Upper lobe of left lung (tissue), 6 donors: ENCODE data around the gene ENDOD1. TPM values are rescaled to one million over a fixed set of nuclear protein-coding genes. Genes with fewer than 3 reads are reported as not detected.

Experiments
- ATAC-seq, 2 donors: fragments of 200-7000 bp; cut with Tn5 transposase; one replicate each; pipeline ENCODE4 v1.9.1; 2022; ENCODE audit warnings: mild to moderate bottlenecking in 2 of 2, moderate library complexity in 2 of 2; ENCODE audit not compliant: low FRiP score in 2 of 2
- DNase-seq, 2 donors: peaks; one replicate each; pipeline ENCODE4 v3.0.0-alpha.2; 2019 to 2020
- H3K27ac ChIP-seq, 4 donors: fragments of 200-600 bp; sonication (generic); one replicate each; pipeline ENCODE4 v1.5.1; 2016 to 2019
- H3K27me3 ChIP-seq, 4 donors: fragments of 200-600 bp; sonication (generic); one replicate each; pipeline ENCODE4 v1.5.1; 2017 to 2019
- H3K36me3 ChIP-seq, 4 donors: fragments of 200-600 bp; sonication (generic); one replicate each; pipeline ENCODE4 v1.5.1; 2016 to 2019
- H3K4me1 ChIP-seq, 4 donors: fragments of 200-600 bp; sonication (generic); one replicate each; pipeline ENCODE4 v1.5.1; 2018 to 2019
- H3K4me3 ChIP-seq, 4 donors: fragments of 200-600 bp; sonication (generic); one replicate each; pipeline ENCODE4 v1.5.1; 2017 to 2019; ENCODE audit warnings: mild to moderate bottlenecking in 2 of 4, moderate library complexity in 1 of 4
- H3K9me3 ChIP-seq, 4 donors: fragments of 200-600 bp; sonication (generic); one replicate each; pipeline ENCODE4 v1.5.1; 2018 to 2019
- CTCF ChIP-seq, 6 experiments: fragments of 450-650 bp in 4 of 6; fragments of 200-600 bp in 2 of 6; sonication (generic) in 2 of 6; IDR thresholded peaks; one replicate each; pipeline ENCODE4 v1.5.1; 2016 to 2019; ENCODE audit warnings: antibody characterized with exemption in 6 of 6
- POLR2AphosphoS5 ChIP-seq, 2 donors: sonication (generic); formaldehyde crosslinking; IDR thresholded peaks; one replicate each; pipeline ENCODE4 v1.5.1; 2017; ENCODE audit warnings: antibody characterized with exemption in 2 of 2
- WGBS, 2 donors: methylation state at CpG; one replicate each; pipeline ENCODE4 v1.1.5; 2017 to 2018; 5-methylcytosine and 5-hydroxymethylcytosine counted together
- total RNA-seq, 6 donors: library from RNA; depleted of rRNA in 4 of 6; stranded (reverse); fragments of >200 nt in 4 of 6; gene quantifications; one replicate each; pipeline versions ENCODE4 v1.1.0 to v1.2.1, GENCODE V29; 2016 to 2021
- donor health status: DM: no; HTN: no; CAD: no; lungs with moderate emphysema.
- donor health status: DM: no; HTN: yes; CAD: no; lungs with severe emphysema.

ENDOD1 gene
- total RNA-seq, 6 donors from 2014 or later, result 15.7 to 37.3 (median 27.1) TPM

GRCh38 chr11:95175818-95176380, 86.3 kb downstream of the ENDOD1 start:
- Histone ChIP-seq H3K36me3 (peaks cover 0 to 30% (median 5%) of the 10 kb centered on the region in 4 donors), H3K9me3 (no peaks in the 10 kb centered on the region), H3K4me1 (no peaks in the 10 kb centered on the region), H3K4me3 (no peak overlapping the region), H3K27me3 (no peaks in the 10 kb centered on the region), H3K27ac (no peak overlapping the region)
- ATAC-seq (no peak), DNase-seq (no peak)
- TF ChIP-seq CTCF (IDR thresholded peaks at IDR 0.05) (no peak), POLR2AphosphoS5 (IDR thresholded peaks at IDR 0.05) (no peak)
- WGBS, 2 donors, result 64 to 67% methylated on average over 4 of the region's 4 CpGs

Other genes starting within 250 kb of the ENDOD1 start
- gene CWC15, start 116.3 kb upstream of the ENDOD1 start, total RNA-seq, result 10 to 100 TPM; 23.0 to 55.5 (median 42.6) TPM
- gene KDM4D, start 116.1 kb upstream of the ENDOD1 start, total RNA-seq, result under 1 TPM in 4 of 6 donors, not detected in 2; 0.20 to 0.74 (median 0.59) TPM
- not detected for gene KDM4E, start 64.6 kb upstream of the ENDOD1 start, total RNA-seq
- not detected for gene KDM4F, start 40.4 kb upstream of the ENDOD1 start, total RNA-seq
- gene SRSF8, start 22.9 kb upstream of the ENDOD1 start, total RNA-seq, result 10 to 100 TPM; 16.8 to 42.9 (median 35.7) TPM
- gene SESN3, start 141.4 kb downstream of the ENDOD1 start, total RNA-seq, result 10 to 100 TPM; 11.5 to 48.8 (median 23.2) TPM